Suprapubic skin (tissue), 4 donors: Measurements from ENCODE around the gene CACNG6. TPM values are rescaled to one million over a fixed set of nuclear protein-coding genes. Genes with fewer than 3 reads are reported as not detected.

ENCODE experiments used
- DNase-seq, 2 donors: peaks; one replicate each; pipeline ENCODE4 v3.0.0-alpha.2; 2019; ENCODE audit warnings: low spot score in 2 of 2
- H3K27ac ChIP-seq: fragments of 200-600 bp; sonication (generic); one replicate; pipeline ENCODE4 v1.5.1; 2019
- H3K27me3 ChIP-seq: fragments of 200-600 bp; sonication (generic); one replicate; pipeline ENCODE4 v1.5.1; 2019
- H3K36me3 ChIP-seq: fragments of 200-600 bp; sonication (generic); one replicate; pipeline ENCODE4 v1.5.1; 2019
- H3K4me1 ChIP-seq: fragments of 200-600 bp; sonication (generic); one replicate; pipeline ENCODE4 v1.5.1; 2019
- H3K4me3 ChIP-seq: fragments of 200-600 bp; sonication (generic); one replicate; pipeline ENCODE4 v1.5.1; 2019; ENCODE audit warnings: mild to moderate bottlenecking
- H3K9me3 ChIP-seq: fragments of 200-600 bp; sonication (generic); one replicate; pipeline ENCODE4 v1.5.1; 2019
- EP300 ChIP-seq: sonication (generic); formaldehyde crosslinking; IDR thresholded peaks from one replicate; pipeline ENCODE4 v1.6.1; 2017; ENCODE audit warnings: antibody characterized with exemption
- POLR2A ChIP-seq, 2 donors: fragments of 450-650 bp; IDR thresholded peaks; one replicate each; pipeline ENCODE4 v1.6.1; 2017; ENCODE audit warnings: antibody characterized with exemption in 2 of 2, mild to moderate bottlenecking in 2 of 2, moderate library complexity in 2 of 2
- POLR2AphosphoS5 ChIP-seq, 3 donors: sonication (generic); formaldehyde crosslinking; IDR thresholded peaks; one replicate each; pipeline ENCODE4 v1.6.1; 2017; ENCODE audit warnings: antibody characterized with exemption in 3 of 3
- WGBS: methylation state at CpG from one replicate; pipeline ENCODE4 v1.1.5; 2018; 5-methylcytosine and 5-hydroxymethylcytosine counted together
- total RNA-seq, 4 donors: library from RNA; depleted of rRNA; stranded (reverse); fragments of >200 nt; gene quantifications; one replicate each; pipeline ENCODE4 v1.1.0, GENCODE V29; 2016
- TF ChIP-seq, protein P1 (sequence below), 2 donors: fragments of 200-600 bp in 1 of 2; fragments of 450-650 bp in 1 of 2; sonication (generic) in 1 of 2; IDR thresholded peaks; one replicate each; pipeline ENCODE4 v1.5.1; 2016 to 2019; ENCODE audit warnings: antibody characterized with exemption in 2 of 2, mild to moderate bottlenecking in 1 of 2, moderate library complexity in 1 of 2

The CACNG6 gene
- total RNA-seq, 4 donors from 2014 or later: not detected

DNA sequence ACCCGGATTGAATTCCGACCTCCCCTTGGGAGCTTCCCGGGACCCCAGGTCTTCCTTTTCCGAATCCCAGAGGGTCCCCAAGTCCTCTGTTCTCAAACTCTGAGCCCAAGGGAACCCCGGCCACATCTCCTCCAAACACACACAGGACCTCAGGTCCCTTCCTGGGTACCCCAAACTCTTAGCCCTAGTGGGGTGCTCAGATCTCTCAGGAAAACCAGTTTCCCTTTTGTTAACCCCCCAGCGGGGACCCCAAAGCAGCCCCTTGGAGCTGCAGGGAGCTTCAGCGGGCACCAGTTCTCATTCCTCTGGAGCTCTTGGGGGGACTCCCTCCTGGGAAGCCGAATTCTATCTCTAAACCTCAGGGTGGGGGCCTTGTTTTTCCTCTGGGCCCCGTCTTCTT is 774 bp downstream of the CACNG6 start:
- DNase-seq: no peak
- Histone ChIP-seq H3K4me3 (no peak overlapping the region), H3K27me3 (peaks cover 72% of the 10 kb centered on the region), H3K36me3 (no peaks in the 10 kb centered on the region), H3K4me1 (peaks cover 8% of the 10 kb centered on the region), H3K9me3 (no peaks in the 10 kb centered on the region), H3K27ac (no peak overlapping the region)
- 75% methylated on average over 9 of the region's 9 CpGs for WGBS
- TF ChIP-seq, protein P1, sequence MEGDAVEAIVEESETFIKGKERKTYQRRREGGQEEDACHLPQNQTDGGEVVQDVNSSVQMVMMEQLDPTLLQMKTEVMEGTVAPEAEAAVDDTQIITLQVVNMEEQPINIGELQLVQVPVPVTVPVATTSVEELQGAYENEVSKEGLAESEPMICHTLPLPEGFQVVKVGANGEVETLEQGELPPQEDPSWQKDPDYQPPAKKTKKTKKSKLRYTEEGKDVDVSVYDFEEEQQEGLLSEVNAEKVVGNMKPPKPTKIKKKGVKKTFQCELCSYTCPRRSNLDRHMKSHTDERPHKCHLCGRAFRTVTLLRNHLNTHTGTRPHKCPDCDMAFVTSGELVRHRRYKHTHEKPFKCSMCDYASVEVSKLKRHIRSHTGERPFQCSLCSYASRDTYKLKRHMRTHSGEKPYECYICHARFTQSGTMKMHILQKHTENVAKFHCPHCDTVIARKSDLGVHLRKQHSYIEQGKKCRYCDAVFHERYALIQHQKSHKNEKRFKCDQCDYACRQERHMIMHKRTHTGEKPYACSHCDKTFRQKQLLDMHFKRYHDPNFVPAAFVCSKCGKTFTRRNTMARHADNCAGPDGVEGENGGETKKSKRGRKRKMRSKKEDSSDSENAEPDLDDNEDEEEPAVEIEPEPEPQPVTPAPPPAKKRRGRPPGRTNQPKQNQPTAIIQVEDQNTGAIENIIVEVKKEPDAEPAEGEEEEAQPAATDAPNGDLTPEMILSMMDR (IDR thresholded peaks at IDR 0.05): no peak
- TF ChIP-seq POLR2A (IDR thresholded peaks at IDR 0.05): no peak
- TF ChIP-seq POLR2AphosphoS5 (IDR thresholded peaks at IDR 0.05): no peak
- TF ChIP-seq EP300: no peak

DNA sequence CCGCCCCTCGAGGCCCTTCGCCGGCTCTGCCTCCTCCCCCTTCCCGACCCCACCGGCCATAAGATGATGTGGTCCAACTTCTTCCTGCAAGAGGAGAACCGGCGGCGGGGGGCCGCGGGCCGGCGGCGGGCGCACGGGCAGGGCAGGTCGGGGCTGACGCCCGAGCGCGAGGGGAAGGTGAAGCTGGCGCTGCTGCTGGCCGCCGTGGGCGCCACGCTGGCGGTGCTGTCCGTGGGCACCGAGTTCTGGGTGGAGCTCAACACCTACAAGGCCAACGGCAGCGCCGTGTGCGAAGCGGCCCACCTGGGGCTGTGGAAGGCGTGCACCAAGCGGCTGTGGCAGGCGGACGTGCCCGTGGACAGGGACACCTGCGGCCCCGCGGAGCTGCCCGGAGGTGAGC is 1.4 kb downstream of the CACNG6 start:
- no peaks in the 10 kb centered on the region for H3K9me3 ChIP-seq
- H3K4me1 ChIP-seq: peaks cover 8% of the 10 kb centered on the region
- no peak for DNase-seq
- H3K36me3 ChIP-seq: no peaks in the 10 kb centered on the region
- no peak for TF ChIP-seq POLR2A (IDR thresholded peaks at IDR 0.05)
- TF ChIP-seq, protein P1 (IDR thresholded peaks at IDR 0.05): no peak
- no peak for TF ChIP-seq POLR2AphosphoS5 (IDR thresholded peaks at IDR 0.05)
- no peak for TF ChIP-seq EP300
- H3K27me3 ChIP-seq: peaks cover 78% of the 10 kb centered on the region
- 46% methylated on average over 6 of the region's 43 CpGs for WGBS
- H3K27ac ChIP-seq: no peak overlapping the region
- H3K4me3 ChIP-seq: no peak overlapping the region

DNA sequence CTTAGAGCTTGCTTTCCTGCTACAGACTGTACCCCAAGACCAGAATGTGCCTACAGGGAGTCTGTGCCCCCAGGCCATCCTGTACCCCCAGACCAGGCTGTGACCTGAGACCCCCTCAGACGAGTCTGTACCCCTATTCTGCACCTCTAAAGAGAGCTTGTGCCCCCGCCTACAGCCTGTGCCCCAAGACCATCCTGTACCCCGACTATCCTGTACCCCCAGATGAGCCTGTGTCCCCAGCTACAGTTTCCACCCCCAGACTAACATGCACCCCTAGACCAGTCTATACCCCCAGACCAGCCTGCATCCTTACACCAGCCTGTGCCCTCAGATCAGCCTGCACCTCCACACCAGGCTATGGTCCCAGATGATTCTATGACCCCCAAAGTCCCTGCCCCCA is 2.0 kb downstream of the CACNG6 start:
- Histone ChIP-seq H3K4me1 (peaks cover 8% of the 10 kb centered on the region), H3K27ac (no peak overlapping the region), H3K4me3 (no peak overlapping the region), H3K27me3 (peaks cover 78% of the 10 kb centered on the region), H3K36me3 (no peaks in the 10 kb centered on the region), H3K9me3 (no peaks in the 10 kb centered on the region)
- 71% methylated on average over 1 of the region's 3 CpGs for WGBS
- no peak for DNase-seq
- TF ChIP-seq POLR2A (IDR thresholded peaks at IDR 0.05): no peak
- TF ChIP-seq POLR2AphosphoS5 (IDR thresholded peaks at IDR 0.05): no peak
- TF ChIP-seq EP300: no peak
- TF ChIP-seq, protein P1 (IDR thresholded peaks at IDR 0.05): no peak

DNA sequence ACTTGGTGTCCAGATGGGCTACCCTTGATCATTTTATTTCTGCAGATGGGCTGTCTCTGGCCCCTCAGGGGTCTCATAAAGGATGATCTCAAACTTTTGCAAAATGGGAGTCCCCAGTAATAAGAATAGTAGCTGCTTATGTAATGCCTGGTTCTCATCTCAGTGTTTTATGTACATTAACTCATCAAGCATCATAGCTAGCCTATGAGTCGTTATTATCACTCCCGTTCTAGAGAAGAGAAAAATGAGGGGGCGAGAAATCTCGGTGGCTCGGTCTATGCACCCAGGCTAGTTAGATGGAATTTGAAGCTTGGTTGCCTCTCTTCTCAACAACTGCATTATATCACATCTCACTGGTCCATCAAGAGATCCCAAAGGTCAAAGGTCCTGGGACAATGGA is 3.4 kb downstream of the CACNG6 start:
- H3K4me1 ChIP-seq: peaks cover 8% of the 10 kb centered on the region
- no peak overlapping the region for H3K27ac ChIP-seq
- TF ChIP-seq, protein P1 (IDR thresholded peaks at IDR 0.05): no peak
- TF ChIP-seq EP300 (no peak), POLR2A (IDR thresholded peaks at IDR 0.05) (no peak), POLR2AphosphoS5 (IDR thresholded peaks at IDR 0.05) (no peak)
- H3K36me3 ChIP-seq: no peaks in the 10 kb centered on the region
- no peak for DNase-seq
- WGBS: 77% methylated on average over 5 of the region's 5 CpGs
- peaks cover 81% of the 10 kb centered on the region for H3K27me3 ChIP-seq
- no peak overlapping the region for H3K4me3 ChIP-seq
- no peaks in the 10 kb centered on the region for H3K9me3 ChIP-seq

DNA sequence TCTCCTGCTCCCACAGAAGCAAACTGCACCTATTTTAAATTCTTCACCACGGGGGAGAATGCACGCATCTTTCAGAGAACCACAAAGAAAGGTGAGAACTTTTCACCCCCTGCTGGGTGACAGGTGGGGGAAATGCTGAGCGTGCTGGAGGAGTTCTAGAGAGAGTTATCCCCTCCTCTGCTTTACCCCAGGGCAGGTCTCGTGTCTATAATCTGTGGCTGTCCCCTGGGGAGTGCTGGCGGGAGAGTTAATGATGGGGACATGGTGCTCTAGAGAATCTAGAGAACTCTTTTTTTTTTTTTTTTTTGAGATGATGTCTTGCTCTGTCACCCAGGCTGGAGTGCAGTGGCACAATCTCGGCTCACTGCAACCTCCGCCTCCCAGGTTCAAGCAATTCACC is 6.8 kb downstream of the CACNG6 start:
- no peak overlapping the region for H3K4me3 ChIP-seq

More for the DNA sequence above, 6.8 kb downstream of the CACNG6 start:
- DNase-seq: no peak
- Histone ChIP-seq H3K9me3 (no peaks in the 10 kb centered on the region), H3K36me3 (no peaks in the 10 kb centered on the region), H3K27ac (no peak overlapping the region), H3K4me1 (no peaks in the 10 kb centered on the region), H3K27me3 (peaks cover 80% of the 10 kb centered on the region)
- TF ChIP-seq, protein P1 (IDR thresholded peaks at IDR 0.05): no peak
- no peak for TF ChIP-seq POLR2AphosphoS5 (IDR thresholded peaks at IDR 0.05)
- 56% methylated on average over 7 of the region's 7 CpGs for WGBS
